Neural cell (in vitro differentiated cells): ENCODE results near the gene ASPDH.

Source experiments
- TAF1 ChIP-seq: IDR thresholded peaks from 2 replicates; pipeline ENCODE4 v1.6.1; 2012; ENCODE audit warnings: low read depth
- TF ChIP-seq, protein P1 (sequence below): fragments of 450-650 bp; IDR thresholded peaks from 2 replicates; pipeline ENCODE4 v1.5.1; 2014; ENCODE audit warnings: antibody characterized with exemption, mild to moderate bottlenecking, moderate library complexity; ENCODE audit not compliant: poor library complexity, severe bottlenecking

DNA sequence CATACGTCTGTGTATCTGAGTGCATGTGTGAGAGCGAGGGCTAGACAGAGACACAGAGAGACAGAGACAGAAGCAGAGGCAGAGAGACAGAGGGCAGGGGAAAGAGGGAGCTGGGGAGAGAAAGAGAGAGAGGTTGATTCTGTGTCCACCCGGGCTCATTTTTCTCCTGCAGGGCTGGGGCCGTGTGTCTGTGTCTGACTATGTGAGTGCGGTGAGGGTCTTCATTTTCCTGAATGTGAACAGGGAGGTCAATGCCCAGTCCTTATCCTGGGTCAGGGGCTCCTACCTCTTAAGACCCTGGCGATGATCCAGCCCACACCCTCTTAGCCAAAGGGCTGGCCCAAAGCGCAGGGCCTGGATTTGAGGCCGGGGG, 36.9 kb upstream of the ASPDH start:
- TF ChIP-seq, protein P1, sequence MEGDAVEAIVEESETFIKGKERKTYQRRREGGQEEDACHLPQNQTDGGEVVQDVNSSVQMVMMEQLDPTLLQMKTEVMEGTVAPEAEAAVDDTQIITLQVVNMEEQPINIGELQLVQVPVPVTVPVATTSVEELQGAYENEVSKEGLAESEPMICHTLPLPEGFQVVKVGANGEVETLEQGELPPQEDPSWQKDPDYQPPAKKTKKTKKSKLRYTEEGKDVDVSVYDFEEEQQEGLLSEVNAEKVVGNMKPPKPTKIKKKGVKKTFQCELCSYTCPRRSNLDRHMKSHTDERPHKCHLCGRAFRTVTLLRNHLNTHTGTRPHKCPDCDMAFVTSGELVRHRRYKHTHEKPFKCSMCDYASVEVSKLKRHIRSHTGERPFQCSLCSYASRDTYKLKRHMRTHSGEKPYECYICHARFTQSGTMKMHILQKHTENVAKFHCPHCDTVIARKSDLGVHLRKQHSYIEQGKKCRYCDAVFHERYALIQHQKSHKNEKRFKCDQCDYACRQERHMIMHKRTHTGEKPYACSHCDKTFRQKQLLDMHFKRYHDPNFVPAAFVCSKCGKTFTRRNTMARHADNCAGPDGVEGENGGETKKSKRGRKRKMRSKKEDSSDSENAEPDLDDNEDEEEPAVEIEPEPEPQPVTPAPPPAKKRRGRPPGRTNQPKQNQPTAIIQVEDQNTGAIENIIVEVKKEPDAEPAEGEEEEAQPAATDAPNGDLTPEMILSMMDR, result no peak
- no peak for TF ChIP-seq TAF1
